RKO (cell line): ENCODE results near the gene FTHL17.

ENCODE experiments used
- DNase-seq: peaks from one replicate; pipeline ENCODE4 v3.0.0-alpha.2; 2016; ENCODE audit warnings: low spot score

The FTHL17 gene

GRCh38 chrX:31071725-31072124, at the start of gene FTHL17:
Gene FTHL17, minus strand, starts transcription at chrX:31072041. Its CDS starts 88 bp downstream, at chrX:31071953.
- DNase-seq = no peak

- no peak for DNase-seq
Observed at GRCh38 chrX:31117266-31117665, 45.4 kb upstream of the FTHL17 start.

- DNase-seq = no peak
Observed at GRCh38 chrX:31115398-31115797, 43.6 kb upstream of the FTHL17 start.

GRCh38 chrX:31114858-31115257, 43.0 kb upstream of the FTHL17 start:
- no peak for DNase-seq

- DNase-seq = no peak
Observed at GRCh38 chrX:31112226-31112999, 40.6 kb upstream of the FTHL17 start.

GRCh38 chrX:31110657-31111056, 38.8 kb upstream of the FTHL17 start:
- DNase-seq = no peak

GRCh38 chrX:31099536-31100090, 27.8 kb upstream of the FTHL17 start:
- DNase-seq = no peak

GRCh38 chrX:31098079-31098478, 26.2 kb upstream of the FTHL17 start:
- DNase-seq = no peak

- no peak for DNase-seq
Observed at GRCh38 chrX:31093639-31093975, 21.8 kb upstream of the FTHL17 start.

- DNase-seq = no peak
Observed at GRCh38 chrX:31092970-31093638, 21.3 kb upstream of the FTHL17 start.

GRCh38 chrX:31092476-31092875, 20.6 kb upstream of the FTHL17 start:
- DNase-seq = no peak

- no peak for DNase-seq
Observed at GRCh38 chrX:31091819-31092218, 20.0 kb upstream of the FTHL17 start.

GRCh38 chrX:31074522-31074921, 2.7 kb upstream of the FTHL17 start:
- no peak for DNase-seq

- no peak for DNase-seq
Observed at GRCh38 chrX:31071262-31071661, 579 bp downstream of the FTHL17 start.

- DNase-seq = no peak
Observed at GRCh38 chrX:31070057-31070468, 1.8 kb downstream of the FTHL17 start.

GRCh38 chrX:31063114-31063513, 8.7 kb downstream of the FTHL17 start:
- no peak for DNase-seq

GRCh38 chrX:31061091-31061490, 10.8 kb downstream of the FTHL17 start:
- DNase-seq = no peak

GRCh38 chrX:31060016-31060415, 11.8 kb downstream of the FTHL17 start:
- no peak for DNase-seq

- DNase-seq = no peak
Observed at GRCh38 chrX:31058284-31058683, 13.6 kb downstream of the FTHL17 start.

- no peak for DNase-seq
Observed at GRCh38 chrX:31057691-31058090, 14.2 kb downstream of the FTHL17 start.

- DNase-seq = no peak
Observed at GRCh38 chrX:31057291-31057690, 14.6 kb downstream of the FTHL17 start.

- DNase-seq = no peak
Observed at GRCh38 chrX:31053621-31054020, 18.2 kb downstream of the FTHL17 start.

GRCh38 chrX:31039327-31039711, 32.5 kb downstream of the FTHL17 start:
- DNase-seq = no peak
